ENCODE measurements around the gene CHAT. TPM values are rescaled to one million over a fixed set of nuclear protein-coding genes. Genes with fewer than 3 reads are reported as not detected.
"Not testable (repeated sequence)": the region's sequence is repeated elsewhere in the genome, so short reads cannot be mapped to it uniquely, and the experiment has no call there.

Gene CHAT
- total and polyA plus RNA-seq, 12 donors: not detected

DNA sequence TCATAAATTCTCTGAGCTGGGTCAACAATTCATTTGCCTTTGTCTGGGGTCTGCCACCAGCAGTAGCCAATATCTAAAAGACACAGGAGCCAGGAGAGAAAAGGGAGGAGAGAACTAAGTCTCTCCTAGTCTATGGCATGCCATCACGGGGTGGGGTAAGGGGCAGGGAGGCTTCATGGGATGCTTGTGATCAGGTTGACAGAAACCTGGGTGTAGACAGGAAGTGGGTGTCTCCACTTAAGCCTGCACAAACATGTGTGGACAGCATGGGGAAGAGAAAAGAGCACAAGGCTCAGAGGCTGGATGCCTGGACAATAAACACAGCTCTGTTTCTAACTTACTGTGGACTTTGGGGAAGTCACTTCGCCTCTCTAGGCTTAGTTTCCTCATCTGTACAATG lies 54.2 kb downstream of the CHAT start:
- WGBS, 2 donors: 64 to 72% methylated on average over 2 of the region's 2 CpGs
- peaks cover 0 to 23% (median 15%) of the 10 kb centered on the region in 7 donors for H3K27me3 ChIP-seq
- ATAC-seq (no peak), DNase-seq (no peak)
- TF ChIP-seq, protein P1, sequence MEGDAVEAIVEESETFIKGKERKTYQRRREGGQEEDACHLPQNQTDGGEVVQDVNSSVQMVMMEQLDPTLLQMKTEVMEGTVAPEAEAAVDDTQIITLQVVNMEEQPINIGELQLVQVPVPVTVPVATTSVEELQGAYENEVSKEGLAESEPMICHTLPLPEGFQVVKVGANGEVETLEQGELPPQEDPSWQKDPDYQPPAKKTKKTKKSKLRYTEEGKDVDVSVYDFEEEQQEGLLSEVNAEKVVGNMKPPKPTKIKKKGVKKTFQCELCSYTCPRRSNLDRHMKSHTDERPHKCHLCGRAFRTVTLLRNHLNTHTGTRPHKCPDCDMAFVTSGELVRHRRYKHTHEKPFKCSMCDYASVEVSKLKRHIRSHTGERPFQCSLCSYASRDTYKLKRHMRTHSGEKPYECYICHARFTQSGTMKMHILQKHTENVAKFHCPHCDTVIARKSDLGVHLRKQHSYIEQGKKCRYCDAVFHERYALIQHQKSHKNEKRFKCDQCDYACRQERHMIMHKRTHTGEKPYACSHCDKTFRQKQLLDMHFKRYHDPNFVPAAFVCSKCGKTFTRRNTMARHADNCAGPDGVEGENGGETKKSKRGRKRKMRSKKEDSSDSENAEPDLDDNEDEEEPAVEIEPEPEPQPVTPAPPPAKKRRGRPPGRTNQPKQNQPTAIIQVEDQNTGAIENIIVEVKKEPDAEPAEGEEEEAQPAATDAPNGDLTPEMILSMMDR (IDR thresholded peaks at IDR 0.05): no peak
- no peaks in the 10 kb centered on the region for H3K4me1 ChIP-seq
- no peak overlapping the region for H3K27ac ChIP-seq
- no peaks in the 10 kb centered on the region for H3K36me3 ChIP-seq
- intact Hi-C loops (cut with DNase I): no loop called here
- no peak overlapping the region for H3K4me3 ChIP-seq
- H3K9me3 ChIP-seq: peaks cover 0 to 7% (median 0%) of the 10 kb centered on the region in 11 donors

GRCh38 chr10:49668684-49669083 lies 54.8 kb downstream of the CHAT start:
- Histone ChIP-seq H3K36me3 (no peaks in the 10 kb centered on the region), H3K27me3 (peaks cover 0 to 29% (median 15%) of the 10 kb centered on the region in 7 donors), H3K9me3 (peaks cover 0 to 7% (median 0%) of the 10 kb centered on the region in 11 donors), H3K4me1 (no peaks in the 10 kb centered on the region), H3K4me3 (no peak overlapping the region), H3K27ac (no peak overlapping the region)
- ATAC-seq: no peak
- TF ChIP-seq, protein P1 (IDR thresholded peaks at IDR 0.05): no peak
- intact Hi-C loops (cut with DNase I): no loop called here
- no peak for DNase-seq
- WGBS, 2 donors: 59 to 62% methylated on average over 6 of the region's 6 CpGs

- intact Hi-C loops (cut with DNase I): no loop called here
Observed at GRCh38 chr10:49678827-49679479, 65.1 kb downstream of the CHAT start.

DNA sequence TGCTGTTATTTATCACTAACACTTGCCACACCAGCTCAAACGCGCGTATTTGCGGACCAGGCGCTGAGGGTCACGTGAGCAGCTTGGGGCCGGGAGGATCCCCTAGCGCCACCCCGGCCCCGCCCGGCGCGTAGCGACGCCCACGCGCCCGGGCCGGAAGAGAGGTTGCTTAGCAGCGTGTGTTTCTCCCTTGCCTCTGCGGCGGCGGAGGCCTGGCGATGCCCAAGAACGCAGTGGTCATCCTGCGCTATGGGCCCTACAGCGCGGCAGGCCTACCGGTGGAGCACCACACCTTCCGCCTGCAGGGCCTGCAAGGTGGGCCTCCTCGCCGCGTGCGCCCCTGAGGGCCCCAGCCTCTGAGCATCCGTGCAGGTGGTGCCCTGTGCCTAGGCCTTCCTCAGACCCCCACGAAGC lies 65.7 kb downstream of the CHAT start, which contains the start of gene C10orf53:
C10orf53 (plus strand) TSS at position 172 of the 414 bp plus-strand sequence; CDS start at position 219, 47 bp downstream.
- H3K4me1 ChIP-seq: no peaks in the 10 kb centered on the region
- peak within 1 kb of the TSS in 4 of 10 donors; percentile 5 to 24 (median 14) for H3K4me3 ChIP-seq
- intact Hi-C loops (cut with DNase I): no loop called here
- H3K27me3 ChIP-seq: peaks cover 0 to 49% (median 29%) of the 10 kb centered on the region in 7 donors
- no peak within 1 kb of the TSS for H3K27ac ChIP-seq
- H3K36me3 ChIP-seq: no peaks in the 10 kb centered on the region
- DNase-seq: peak; percentile 28 to 29
- TF ChIP-seq, protein P1 (IDR thresholded peaks at IDR 0.05): no peak
- ATAC-seq: peak; percentile 25 to 92 (median 76)
- 7% methylated on average over 35 to 36 of the region's 36 CpGs for WGBS, 2 donors
- peaks cover 0 to 26% (median 0%) of the 10 kb centered on the region in 11 donors for H3K9me3 ChIP-seq

More at GRCh38 chr10:49678827-49679479, 65.1 kb downstream of the CHAT start:
- Histone ChIP-seq H3K4me1 (no peaks in the 10 kb centered on the region), H3K27me3 (peaks cover 0 to 49% (median 29%) of the 10 kb centered on the region in 7 donors), H3K4me3 (peak overlapping the region in 4 of 10 donors; percentile 5 to 24 (median 14)), H3K27ac (no peak overlapping the region), H3K36me3 (no peaks in the 10 kb centered on the region), H3K9me3 (peaks cover 0 to 26% (median 0%) of the 10 kb centered on the region in 11 donors)
- no peak for DNase-seq
- WGBS, 2 donors: 12 to 14% methylated on average over 19 of the region's 19 CpGs
- no peak for ATAC-seq
- TF ChIP-seq, protein P1 (IDR thresholded peaks at IDR 0.05): no peak

GRCh38 chr10:49682449-49682848 lies 68.6 kb downstream of the CHAT start:
- H3K27me3 ChIP-seq: peaks cover 0 to 31% (median 24%) of the 10 kb centered on the region in 7 donors

More at GRCh38 chr10:49682449-49682848, 68.6 kb downstream of the CHAT start:
- ATAC-seq; H3K36me3 ChIP-seq; H3K4me3 ChIP-seq; H3K27ac ChIP-seq; H3K4me1 ChIP-seq; intact Hi-C loops (cut with DNase I); DNase-seq: not testable (repeated sequence)
- peaks cover 0 to 43% (median 5%) of the 10 kb centered on the region in 11 donors for H3K9me3 ChIP-seq
- 72% methylated on average over 5 of the region's 5 CpGs for WGBS, 2 donors
